HG03196 (cell line): ENCODE results near the gene EFEMP1.
"Not testable (repeated sequence)": the region's sequence is repeated elsewhere in the genome, so short reads cannot be mapped to it uniquely, and the experiment has no call there.

ENCODE experiments used
- ATAC-seq: cut with Tn5 transposase; IDR thresholded peaks from one replicate; pipeline ENCODE4 v1.9.1; 2021; ENCODE audit not compliant: unreplicated experiment

The EFEMP1 gene

GRCh38 chr2:55865096-55865835 is 58.3 kb downstream of the EFEMP1 start:
- ATAC-seq, result no peak

- ATAC-seq, result no peak
Observed at GRCh38 chr2:55864351-55865084, 59.1 kb downstream of the EFEMP1 start.

GRCh38 chr2:55862673-55863390 is 60.8 kb downstream of the EFEMP1 start:
- ATAC-seq, result no peak

GRCh38 chr2:55862246-55862645 is 61.3 kb downstream of the EFEMP1 start:
- no peak for ATAC-seq

- no peak for ATAC-seq
Observed at GRCh38 chr2:55861733-55862132, 61.8 kb downstream of the EFEMP1 start.

- no peak for ATAC-seq
Observed at GRCh38 chr2:55860832-55861231, 62.8 kb downstream of the EFEMP1 start.

GRCh38 chr2:55859875-55860274 is 63.7 kb downstream of the EFEMP1 start:
- no peak for ATAC-seq

- ATAC-seq, result no peak
Observed at GRCh38 chr2:55857766-55858165, 65.8 kb downstream of the EFEMP1 start.

GRCh38 chr2:55856936-55857335 is 66.6 kb downstream of the EFEMP1 start:
- no peak for ATAC-seq

- no peak for ATAC-seq
Observed at GRCh38 chr2:55848096-55848495, 75.5 kb downstream of the EFEMP1 start.

GRCh38 chr2:55846426-55846825 is 77.2 kb downstream of the EFEMP1 start:
- no peak for ATAC-seq

- no peak for ATAC-seq
Observed at GRCh38 chr2:55844986-55845385, 78.6 kb downstream of the EFEMP1 start.

GRCh38 chr2:55843994-55844345 is 79.6 kb downstream of the EFEMP1 start:
- ATAC-seq, result no peak

GRCh38 chr2:55843096-55843993 is 80.2 kb downstream of the EFEMP1 start:
- ATAC-seq, result no peak

GRCh38 chr2:55842046-55842445 is 81.5 kb downstream of the EFEMP1 start:
- ATAC-seq, result no peak

- ATAC-seq, result no peak
Observed at GRCh38 chr2:55840460-55840859, 83.1 kb downstream of the EFEMP1 start.

- no peak for ATAC-seq
Observed at GRCh38 chr2:55839182-55839819, 84.3 kb downstream of the EFEMP1 start.

GRCh38 chr2:55838653-55839052 is 84.9 kb downstream of the EFEMP1 start:
- no peak for ATAC-seq

GRCh38 chr2:55838117-55838516 is 85.5 kb downstream of the EFEMP1 start:
- not testable (repeated sequence) for ATAC-seq

- no peak for ATAC-seq
Observed at GRCh38 chr2:55837073-55837472, 86.5 kb downstream of the EFEMP1 start.
